Measurements from ENCODE around the gene CFAP410.
"Not testable (repeated sequence)": the region's sequence is repeated elsewhere in the genome, so short reads cannot be mapped to it uniquely, and the experiment has no call there.

Gene CFAP410

DNA sequence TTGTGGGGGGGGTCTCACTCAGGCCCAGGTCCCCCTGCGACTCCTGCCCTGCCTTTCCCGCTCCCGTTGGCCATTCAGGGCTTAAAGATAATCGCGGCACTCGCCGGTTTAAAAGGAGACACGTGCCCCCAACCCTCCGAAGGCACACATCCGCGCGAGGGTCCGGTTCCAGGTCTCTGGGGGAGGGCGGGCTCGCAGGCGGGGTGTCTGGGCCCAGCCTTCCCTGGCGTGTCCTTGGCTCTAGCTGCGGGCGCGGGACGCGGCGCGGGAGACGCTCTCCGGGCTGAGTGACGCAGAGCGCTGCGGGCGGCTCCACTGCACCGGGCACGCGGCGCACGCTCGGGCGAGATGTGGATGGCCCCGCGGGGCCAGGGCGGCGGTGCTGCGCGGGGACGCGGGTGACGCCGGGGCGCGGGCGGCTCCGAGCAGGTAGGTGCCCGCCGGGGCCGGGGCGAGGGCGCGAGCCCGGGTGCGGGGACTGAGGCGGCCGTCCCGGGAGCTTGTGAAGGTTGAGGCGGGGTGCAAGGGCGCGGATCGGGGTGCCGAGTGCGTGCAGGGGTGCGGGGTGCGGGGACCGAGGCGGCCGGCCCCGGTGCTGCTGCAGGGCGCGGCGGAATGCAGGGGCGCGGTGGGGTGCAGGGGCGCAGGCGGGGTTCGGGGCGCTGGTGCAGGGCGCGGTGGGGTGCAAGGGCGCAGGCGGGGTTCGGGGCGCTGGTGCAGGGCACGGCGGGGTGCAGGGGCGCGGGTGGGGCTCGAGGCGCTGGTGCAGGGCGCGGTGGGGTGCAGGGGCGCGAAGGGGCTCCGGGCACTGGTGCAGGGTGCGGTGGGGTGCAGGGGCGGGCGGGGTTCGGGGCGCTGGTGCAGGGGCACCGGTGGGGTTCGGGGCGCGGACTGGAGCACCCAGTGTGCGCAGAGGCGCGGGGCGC, 10.9 kb upstream of the CFAP410 start:
- no peak for DNase-seq

DNA sequence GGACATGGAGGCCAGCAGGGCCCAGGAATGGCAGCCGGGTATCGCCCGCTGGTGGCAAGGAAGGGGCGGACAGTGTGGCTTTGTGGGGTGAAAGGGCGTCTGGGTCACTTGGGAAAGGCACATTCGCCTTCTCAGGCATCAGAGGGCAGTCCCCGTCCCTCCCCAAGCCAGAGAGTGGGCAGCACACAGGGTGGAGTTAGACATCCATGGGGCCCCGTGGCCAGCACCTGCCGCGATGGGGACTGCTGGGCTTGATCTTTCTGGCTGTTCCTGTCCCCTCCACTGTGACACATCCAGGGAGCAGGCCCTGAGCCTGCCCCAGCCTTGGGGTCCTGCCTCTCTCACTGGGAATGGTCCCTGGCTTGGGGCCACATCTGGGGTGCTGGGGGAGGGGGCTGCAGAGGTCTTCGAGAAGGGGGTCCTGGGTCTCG, 10.2 kb upstream of the CFAP410 start:
- no peak for DNase-seq

DNA sequence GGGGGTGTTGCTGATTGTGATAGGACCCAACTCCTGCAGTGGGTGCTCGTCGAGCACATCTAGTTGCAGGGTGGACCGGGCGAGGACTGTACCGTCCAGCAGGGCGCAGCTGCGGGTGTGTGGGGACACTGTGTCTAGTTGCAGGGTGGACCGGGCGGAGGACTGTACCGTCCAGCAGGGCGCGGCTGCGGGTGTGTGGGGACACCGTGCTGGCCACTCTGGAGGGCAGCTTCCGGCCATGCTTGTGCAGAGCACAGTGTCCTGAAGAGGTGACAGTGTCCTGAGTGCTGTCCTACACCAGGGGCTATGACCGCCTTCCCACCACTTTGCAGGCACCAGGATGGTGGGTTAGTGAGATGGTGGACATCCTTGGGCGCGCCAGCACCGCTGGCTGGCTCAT, 9.7 kb upstream of the CFAP410 start:
- no peak for DNase-seq

DNA sequence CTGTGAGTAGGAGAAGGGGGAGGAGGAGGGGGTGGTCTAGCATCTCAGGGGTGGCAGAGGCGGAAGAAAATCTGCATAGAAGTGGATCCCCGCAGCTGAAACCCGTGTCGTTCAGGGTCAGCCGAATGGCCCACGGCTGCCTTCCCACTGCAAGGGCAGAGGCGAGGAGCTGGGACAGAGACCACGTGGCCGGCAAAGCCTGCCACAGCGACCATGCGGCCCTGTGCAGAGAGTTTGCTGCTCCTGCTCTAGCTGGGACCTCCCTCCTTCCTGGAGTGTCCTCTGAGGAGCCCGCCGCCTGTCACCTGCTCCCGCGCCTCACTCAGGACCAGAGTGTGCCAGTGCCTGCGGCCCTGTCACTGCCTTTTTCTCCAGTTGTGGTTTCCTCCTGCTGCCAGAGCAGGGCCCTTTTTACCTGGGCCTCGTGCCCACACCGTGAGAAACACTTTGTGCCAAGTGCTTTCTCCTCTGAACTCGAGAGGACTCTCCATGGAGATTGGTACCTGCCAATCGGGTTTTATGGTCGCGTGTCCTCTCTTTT, 8.8 kb upstream of the CFAP410 start:
- no peak for DNase-seq

DNA sequence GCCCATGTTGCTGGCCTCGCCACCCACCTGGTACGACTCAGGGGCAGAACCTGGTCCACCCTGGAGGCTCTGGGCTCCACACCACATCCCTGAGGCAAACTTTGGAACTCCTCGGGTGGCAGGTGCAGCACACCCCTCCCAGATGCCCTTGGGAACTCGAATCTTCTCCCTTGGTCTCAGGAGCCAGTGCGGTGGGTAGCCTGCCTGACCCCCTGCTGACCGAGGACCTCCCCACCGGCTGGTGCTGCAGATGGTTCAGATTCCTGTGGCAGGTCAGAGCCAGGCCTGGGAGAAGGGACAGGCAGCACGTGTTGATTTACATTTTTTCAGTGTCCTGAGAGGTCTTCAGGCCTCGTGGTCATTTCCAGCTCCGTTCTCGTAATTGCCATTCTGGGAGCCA, 6.3 kb upstream of the CFAP410 start:
- no peak for DNase-seq

DNA sequence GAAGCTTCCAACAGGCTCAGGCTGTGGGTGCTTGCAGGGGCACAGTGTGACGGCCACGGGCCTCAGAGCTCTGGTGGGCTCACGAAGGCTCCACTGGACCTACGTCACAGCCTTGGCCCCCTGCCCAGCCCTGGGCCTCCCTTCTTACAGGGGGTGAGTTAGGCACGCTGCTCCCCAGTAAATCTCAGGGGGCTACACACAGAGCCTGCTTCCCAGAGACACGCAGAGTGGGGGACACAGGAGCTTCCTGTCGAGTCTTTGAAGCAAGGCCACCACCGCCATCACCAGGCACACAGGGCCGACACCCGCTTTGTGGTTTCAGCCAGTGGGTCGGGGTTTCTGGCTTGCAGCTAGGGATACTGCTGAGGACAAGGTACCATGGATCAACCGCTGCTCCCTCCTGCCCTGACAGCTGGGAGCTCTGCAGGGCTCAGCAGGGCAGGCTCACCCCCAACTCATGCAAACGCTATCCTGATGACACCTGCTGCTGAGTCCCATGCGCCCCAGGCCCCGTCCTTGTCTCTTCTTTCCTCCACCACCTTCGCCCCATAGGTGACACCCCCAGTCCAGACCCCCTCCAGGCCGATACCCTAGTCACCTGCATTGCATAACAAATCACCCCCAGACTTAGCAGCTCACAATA, 5.5 kb upstream of the CFAP410 start:
- DNase-seq: no peak

DNA sequence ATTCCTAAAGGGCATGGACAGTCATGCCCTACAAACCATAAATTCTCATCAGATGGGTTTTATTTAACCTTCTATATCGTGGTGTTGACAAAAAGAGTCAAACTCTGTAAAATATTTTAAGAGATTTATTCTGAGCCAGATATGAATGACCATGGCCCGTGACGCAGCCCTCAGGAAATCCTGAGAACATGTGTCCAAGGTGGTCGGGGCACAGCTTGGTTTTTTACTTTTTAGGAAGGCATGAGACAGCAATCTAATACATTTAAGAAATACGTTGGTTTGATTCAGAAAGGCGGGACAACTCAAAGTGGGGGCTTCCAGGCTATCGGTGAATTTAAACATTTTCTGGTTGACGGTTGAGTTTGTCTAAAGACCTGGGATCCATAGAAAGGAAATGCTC, 3.8 kb upstream of the CFAP410 start:
- DNase-seq: not testable (repeated sequence)

DNA sequence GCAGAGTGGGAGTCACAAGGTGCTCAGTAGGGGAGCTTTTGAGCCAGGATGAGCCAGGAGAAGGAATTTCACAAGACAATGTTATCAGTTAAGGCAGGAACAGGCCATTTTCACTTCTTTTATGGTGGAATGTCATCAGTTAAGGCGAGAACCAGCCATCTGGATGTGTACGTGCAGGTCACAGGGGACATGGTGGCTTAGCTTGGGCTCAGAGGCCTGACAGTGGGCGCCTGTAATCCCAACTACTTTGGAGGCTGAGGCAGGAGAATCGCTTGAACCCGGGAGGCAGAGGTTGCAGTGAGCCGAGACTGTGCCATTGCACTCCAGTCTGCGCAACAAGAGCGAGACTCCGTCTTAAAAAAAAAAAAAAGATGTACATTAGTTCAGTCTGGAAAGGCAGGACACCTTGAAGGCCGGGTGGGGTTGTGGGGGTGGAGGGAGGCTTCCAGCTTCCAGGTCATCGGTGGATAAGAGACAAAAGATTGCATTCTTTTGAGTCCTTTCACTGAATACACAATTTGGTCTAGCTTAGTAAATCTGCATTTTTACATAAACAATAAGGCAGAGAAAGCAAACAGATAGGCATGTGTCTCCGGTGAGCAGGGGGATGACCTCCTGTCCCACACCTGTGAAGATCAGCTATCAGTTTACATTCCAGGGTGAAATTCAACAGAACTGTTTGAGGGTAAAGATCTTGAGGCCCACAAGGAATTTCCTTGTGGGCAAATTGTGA, 2.7 kb upstream of the CFAP410 start:
- DNase-seq: not testable (repeated sequence)

DNA sequence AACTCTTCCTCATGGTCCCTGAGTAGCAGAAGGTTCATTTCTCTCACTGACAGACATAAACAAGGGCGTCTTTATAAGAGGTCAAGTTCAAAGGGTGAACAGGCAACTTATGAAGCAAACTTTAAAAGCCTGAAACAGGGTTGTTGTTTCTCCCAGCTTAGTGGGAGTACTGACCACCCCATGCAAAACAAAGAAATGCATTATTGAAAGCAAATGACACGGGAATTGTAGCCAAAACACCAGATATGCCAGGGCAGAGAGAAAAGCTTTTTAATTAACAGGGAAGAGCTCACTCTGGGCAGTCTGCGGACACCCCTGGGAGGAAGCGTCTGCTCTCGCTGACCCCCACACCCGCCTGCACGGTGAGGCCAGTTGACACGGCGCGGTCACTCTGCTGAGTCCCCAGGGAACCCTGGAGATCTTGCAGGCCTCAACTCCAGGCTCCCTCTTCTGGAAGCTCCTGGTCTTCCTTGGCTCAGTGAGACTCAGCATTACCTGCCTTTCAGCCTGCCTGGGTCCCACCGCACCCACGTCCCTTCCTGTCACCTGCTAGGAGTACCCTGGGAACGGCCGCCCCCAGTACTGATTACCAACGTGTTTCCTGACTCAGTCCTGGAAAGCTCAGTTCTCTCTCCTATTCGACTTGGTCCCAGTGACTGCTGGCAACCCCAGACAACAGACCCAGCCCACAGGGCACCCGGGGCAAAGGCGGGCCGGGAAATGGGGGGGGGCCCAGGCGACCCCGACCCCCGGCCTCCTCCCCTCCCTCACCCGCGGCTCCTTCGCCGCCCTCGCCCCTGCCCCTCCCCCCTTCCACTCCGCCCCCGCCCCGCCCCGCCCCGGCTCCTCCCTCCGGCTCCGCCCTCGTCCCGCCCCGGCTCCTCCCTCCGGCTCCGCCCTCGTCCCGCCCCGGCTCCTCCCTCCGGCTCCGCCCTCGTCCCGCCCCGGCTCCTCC, 972 bp downstream of the CFAP410 start:
- peak; percentile 50 for DNase-seq

DNA sequence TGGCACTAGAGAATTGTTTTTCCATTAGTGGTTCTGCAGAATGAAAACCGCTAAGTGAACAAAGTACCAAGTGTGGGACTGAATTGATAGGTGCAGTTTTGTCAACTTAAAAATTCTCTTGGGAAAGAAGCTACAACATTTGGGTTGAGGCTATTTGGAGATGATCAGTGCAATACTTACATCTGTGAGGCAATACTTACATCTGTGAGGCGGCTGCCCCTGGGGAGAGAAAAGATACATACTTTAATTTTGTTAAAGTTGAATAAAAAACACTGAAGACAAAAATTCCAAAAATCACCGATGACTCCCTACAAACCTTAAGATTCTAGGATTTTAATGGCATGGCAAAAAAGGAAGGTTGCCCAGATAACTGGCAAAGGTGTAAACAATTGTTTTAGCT, 1.7 kb downstream of the CFAP410 start:
- DNase-seq: no peak

DNA sequence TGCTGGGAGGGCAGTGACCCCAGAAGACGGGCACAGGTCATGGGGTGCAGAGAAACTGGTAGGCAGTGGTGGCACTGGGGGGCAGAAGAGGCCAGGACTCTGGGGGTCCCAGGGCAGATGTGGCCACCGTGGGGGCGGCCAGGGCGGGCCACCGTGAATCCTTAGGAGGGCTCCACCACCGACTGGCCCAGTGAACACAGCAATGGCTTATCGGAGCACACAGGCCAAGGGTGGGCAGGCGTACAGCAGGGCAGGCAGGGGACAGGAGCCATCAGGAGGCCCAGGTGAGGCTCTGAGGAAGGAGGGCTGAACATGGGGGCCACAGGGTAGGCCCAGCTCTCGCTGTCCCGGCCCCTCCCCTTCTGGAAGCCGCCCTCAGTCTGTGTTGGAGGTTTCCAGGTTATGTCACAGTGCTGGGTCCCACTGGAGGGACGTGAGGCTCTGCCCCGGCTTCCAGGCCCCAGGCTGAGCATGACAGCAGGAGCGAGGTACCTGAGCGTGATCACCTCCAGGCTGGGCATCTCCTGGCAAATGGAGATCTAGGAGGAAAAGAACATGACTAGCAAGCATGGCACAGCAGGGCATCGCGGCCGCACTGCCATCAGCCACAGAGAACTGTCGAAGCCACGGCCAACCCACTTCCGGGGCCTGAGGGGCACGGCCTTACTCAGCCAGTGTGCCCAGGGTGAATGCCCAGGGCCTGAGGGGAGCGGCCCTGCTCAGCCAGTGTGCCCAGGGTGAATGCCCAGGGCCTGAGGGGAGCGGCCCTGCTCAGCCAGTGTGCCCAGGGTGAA, 3.7 kb downstream of the CFAP410 start:
- no peak for DNase-seq

DNA sequence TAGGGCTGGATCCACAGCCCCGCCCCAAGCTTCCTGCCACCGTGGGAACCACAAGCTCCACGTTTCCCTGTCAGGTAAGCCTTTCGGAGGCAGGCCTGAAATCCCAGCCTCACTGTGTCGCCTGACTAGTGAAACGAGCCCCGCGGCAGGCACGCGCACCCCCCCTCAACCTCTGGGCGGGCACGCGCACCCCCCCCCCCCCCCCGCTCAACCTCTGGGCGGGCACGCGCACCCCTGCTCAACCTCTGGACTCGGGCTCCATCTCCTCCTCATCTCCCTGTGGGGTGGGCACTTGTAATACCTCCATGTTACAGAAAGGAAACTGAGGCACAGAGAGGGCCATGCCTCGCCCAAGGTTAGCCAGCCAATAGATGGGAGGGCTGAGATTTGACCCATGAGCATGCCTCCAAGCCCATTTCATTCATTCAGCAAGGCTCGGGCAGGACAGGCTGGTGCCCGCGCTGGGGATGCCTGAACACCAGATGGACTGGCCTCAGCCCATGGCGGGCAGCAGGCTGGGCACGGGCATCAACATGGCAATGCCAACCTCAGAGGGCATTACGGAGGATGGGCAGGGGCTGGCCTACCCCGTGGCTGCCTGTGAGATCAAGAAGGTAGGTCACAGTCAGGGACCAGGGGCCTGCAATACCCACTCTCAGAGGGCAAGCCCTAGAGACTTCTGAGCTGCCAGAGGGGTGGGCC, 4.7 kb downstream of the CFAP410 start:
- no peak for DNase-seq

DNA sequence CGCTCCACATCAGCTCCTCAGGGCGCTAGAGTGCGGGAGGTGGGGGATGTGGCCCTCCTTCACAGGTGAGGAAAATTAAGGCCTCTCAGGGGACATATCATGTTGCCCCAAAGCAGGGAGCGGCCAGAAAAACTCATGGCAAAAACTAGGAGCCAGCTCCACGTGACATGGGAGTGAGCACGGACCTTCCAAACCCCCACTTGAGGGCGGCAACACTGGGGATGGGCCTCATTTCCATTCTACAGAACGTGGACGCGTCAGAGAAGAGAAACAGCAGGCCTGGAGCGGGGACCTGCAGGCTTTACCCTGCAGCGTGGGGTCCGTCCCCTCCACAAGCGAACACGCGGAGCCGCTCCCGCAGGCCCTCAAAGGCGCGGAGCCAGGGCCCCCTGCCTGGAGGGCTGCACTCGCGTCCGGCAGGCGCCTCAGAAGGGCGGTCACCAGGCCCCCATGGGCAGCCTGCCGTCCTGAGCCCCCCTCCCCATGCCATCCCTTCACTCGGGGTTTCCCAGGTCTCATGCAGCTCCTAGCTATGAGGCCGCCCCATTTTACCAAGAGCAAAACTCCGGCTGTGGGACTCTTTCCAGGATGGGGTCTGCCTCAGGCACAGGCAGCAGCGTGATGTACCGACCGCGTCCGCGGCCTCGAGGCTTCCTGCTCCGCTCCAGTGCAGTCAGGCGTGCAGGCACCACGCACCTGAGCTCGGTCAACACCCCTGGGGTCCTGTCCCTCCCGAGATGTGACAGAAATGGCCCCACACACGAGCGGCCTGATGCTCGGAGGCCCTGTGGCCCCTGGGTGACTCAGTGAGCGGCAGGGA, 5.5 kb downstream of the CFAP410 start:
- DNase-seq: no peak

DNA sequence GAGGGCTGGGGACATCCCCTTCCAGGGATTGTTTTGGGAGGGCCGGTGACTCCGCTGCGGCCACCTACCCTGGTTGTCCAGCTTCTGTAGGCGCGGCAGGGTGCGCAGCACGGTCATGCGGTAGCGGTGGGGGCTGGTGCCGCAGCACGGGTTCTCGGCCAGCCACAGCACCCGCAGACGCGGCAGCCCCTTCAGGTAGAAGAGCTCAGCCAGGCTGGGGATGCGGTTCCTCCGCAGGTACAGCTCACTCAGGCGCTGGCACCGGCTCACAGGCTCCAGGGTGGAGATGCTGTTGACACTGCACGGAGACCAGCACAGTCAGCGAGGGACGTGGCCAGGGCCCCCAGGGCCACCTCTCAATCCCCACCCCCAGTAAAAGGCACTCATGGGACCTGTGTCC, 6.2 kb downstream of the CFAP410 start:
- no peak for DNase-seq

DNA sequence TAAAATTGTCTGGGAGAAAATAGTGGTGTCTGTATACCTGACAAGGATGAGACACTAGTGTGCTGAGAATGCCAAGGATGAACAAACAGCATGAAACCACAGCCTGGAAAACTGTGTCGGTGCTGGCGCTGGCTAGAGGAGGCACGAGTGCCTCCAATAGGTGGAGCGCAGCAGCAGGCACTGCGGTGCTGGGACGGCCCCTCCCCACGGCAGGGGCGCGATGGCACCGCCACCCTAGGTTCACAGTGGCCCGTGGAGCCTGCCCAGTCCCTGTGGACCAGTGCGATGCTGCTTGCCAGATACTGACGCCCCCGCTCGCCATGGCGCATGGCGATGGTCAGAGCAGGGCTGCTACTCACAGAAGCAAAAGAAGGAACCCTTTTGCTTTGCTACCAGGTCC, 6.8 kb downstream of the CFAP410 start:
- DNase-seq: no peak

DNA sequence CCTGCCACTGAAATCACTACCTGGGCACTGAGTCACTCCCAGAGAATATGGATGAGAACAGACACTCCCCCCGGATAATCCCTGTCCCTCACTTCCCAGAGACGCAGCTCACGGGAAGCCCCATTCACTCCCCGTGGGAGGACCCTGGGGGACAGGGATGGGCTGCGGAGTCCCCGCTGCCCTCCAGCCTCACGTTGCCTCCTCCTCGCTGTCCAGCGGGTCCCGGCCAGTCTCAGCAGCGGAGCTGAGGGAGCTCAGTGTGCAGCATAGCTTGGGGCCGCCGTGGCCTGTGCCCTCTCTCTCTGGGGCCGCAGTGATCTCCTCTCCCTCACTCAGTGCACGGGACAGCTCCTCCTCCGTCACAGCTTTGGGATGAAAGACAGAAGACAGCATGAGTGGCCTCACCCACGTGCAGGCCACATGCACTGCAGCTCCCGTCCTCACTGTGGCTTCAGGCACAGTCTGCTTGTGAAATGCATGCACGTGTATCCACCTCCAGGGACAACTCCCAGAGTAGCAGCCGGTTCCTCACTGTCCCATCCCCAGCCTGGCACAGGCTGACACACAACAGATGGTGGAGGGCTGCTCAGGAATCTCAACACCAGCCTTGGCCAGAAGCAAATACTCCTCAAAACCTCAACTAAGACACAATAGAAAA, 7.4 kb downstream of the CFAP410 start:
- no peak for DNase-seq

DNA sequence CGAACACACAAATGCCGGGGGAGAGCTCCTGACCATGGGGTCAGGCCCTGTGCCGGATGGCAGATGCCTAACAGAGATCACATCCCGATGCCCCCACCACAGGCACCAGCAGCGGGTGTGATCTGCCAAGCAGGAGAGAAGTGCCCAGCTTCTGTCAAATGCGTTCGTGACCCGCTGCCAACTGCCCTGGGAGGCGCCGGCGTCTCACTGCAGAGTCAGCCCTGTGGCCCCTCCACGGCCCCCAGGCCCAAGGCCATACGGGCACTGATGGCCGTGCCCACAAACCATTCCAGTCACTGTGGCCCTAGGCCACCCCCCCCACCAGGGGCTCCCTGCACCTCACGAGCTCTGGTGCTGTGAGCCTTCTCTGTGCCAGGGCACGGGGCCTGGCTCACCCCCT, 8.0 kb downstream of the CFAP410 start:
- DNase-seq: no peak

DNA sequence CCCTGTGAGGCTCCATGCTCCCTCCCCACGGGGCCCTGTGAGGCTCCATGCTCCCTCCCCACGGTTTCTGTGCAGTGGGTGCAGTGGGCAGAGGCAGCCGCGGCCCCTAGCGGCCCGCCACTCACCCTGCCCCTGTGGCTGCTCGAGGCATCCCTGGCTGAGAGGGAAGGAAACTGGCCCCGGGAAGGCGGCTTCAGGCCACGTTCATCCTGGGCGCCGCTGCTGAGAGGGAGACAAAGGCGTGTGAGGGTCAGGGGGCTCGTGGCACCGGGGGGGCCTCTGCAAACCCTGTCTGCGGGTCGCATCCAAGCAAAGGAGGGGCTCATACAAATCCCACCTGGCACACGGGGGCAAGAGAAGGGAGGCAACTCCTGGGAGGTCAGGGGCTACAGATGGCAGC, 8.5 kb downstream of the CFAP410 start:
- no peak for DNase-seq

DNA sequence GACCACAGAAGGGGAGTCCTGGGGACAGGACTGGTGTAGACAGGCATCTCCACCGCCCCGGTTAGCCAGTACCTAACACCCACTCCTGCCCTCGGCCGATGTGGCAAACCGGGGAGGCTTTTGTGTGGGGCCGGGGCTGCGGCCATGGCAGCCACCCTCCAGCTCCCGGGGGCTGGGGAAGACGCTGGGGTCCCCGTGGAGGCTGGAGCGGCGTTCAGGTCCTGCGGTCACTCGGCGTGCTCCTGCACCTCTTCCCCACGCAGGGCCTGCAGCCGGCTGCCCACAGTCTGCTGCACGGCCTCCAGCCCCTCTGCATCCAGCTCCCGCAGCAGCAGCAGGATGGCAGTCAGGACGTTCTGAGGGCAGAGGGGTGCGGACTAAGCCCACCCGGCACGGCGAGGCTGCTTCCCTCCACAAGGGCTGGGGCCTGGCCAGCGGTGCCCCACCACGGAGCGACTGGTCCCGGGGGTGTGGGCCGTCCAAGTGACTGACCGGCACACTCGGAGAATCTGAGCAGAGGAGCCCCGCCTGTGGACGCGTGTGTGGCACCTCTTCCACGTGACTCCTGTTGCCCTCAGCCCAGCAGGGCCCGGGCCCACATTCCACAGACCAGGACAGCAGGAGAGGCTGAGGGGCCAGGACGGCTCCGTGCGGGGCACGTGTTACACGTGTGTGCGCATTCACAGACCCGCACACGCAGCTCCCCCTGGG, 9.1 kb downstream of the CFAP410 start:
- no peak for DNase-seq

All from GF-D8 (cell line).